Measurements from ENCODE around the gene SNRNP35.
"Not testable (repeated sequence)": the region's sequence is repeated elsewhere in the genome, so short reads cannot be mapped to it uniquely, and the experiment has no call there.

The SNRNP35 gene

GRCh38 chr12:123449249-123449733, 8.6 kb upstream of the SNRNP35 start:
- DNase-seq, result peak in 1 of 2 donors; percentile 39

- DNase-seq, result no peak
Observed at GRCh38 chr12:123449856-123450255, 8.1 kb upstream of the SNRNP35 start.

- DNase-seq, result no peak
Observed at GRCh38 chr12:123450636-123451035, 7.3 kb upstream of the SNRNP35 start.

GRCh38 chr12:123452276-123452550, 5.7 kb upstream of the SNRNP35 start:
- not testable (repeated sequence) for DNase-seq

GRCh38 chr12:123453165-123453564, 4.8 kb upstream of the SNRNP35 start:
- no peak for DNase-seq

- not testable (repeated sequence) for DNase-seq
Observed at GRCh38 chr12:123463174-123463573, 5.2 kb downstream of the SNRNP35 start.

- no peak for DNase-seq
Observed at GRCh38 chr12:123465084-123465483, 7.1 kb downstream of the SNRNP35 start.

GRCh38 chr12:123468786-123469185, 10.8 kb downstream of the SNRNP35 start:
- DNase-seq, result peak in 1 of 2 donors; percentile 55

GRCh38 chr12:123469978-123470377, 12.0 kb downstream of the SNRNP35 start:
- DNase-seq, result no peak

GRCh38 chr12:123471374-123472068, 13.6 kb downstream of the SNRNP35 start:
- no peak for DNase-seq

- no peak for DNase-seq
Observed at GRCh38 chr12:123472438-123472849, 14.5 kb downstream of the SNRNP35 start.

- peak; percentile 8 to 35 for DNase-seq
Observed at GRCh38 chr12:123474485-123475245, 16.7 kb downstream of the SNRNP35 start.

GRCh38 chr12:123475246-123475703, 17.3 kb downstream of the SNRNP35 start:
- no peak for DNase-seq

- no peak for DNase-seq
Observed at GRCh38 chr12:123478069-123478468, 20.1 kb downstream of the SNRNP35 start.

- DNase-seq, result no peak
Observed at GRCh38 chr12:123478762-123479161, 20.8 kb downstream of the SNRNP35 start.

GRCh38 chr12:123479442-123480180, 21.7 kb downstream of the SNRNP35 start:
- no peak for DNase-seq

- not testable (repeated sequence) for DNase-seq
Observed at GRCh38 chr12:123481251-123481650, 23.3 kb downstream of the SNRNP35 start.

- no peak for DNase-seq
Observed at GRCh38 chr12:123482876-123483275, 24.9 kb downstream of the SNRNP35 start.

GRCh38 chr12:123483602-123484248, 25.8 kb downstream of the SNRNP35 start:
- no peak for DNase-seq

- no peak for DNase-seq
Observed at GRCh38 chr12:123485756-123486155, 27.8 kb downstream of the SNRNP35 start.

- no peak for DNase-seq
Observed at GRCh38 chr12:123487428-123487827, 29.5 kb downstream of the SNRNP35 start.

GRCh38 chr12:123488539-123489230, 30.7 kb downstream of the SNRNP35 start:
- no peak for DNase-seq
